Measurements from ENCODE around the gene CTTNBP2NL. TPM values are rescaled to one million over a fixed set of nuclear protein-coding genes. Genes with fewer than 3 reads are reported as not detected.
"Not testable (repeated sequence)": the region's sequence is repeated elsewhere in the genome, so short reads cannot be mapped to it uniquely, and the experiment has no call there.

CTTNBP2NL gene
- total RNA-seq, 1 experiment from 2014 or later, result 32.2 TPM

GRCh38 chr1:112464501-112464900 is 68.5 kb downstream of the CTTNBP2NL start:
- Histone ChIP-seq H3K79me2 (ENCODE audit: low read depth) (no peaks in the 10 kb centered on the region), H4K20me1 (ENCODE audit: insufficient read depth) (no peaks in the 10 kb centered on the region), H3K27me3 (ENCODE audit: insufficient read depth, low read depth) (no peaks in the 10 kb centered on the region), H3K9me2 (ENCODE audit: insufficient read depth) (peaks cover 5% of the 10 kb centered on the region; the same call in 1 of the 2 replicates), H3K27ac (peak overlapping the region; percentile 38), H3K4me1 (replicated peaks; ENCODE audit: insufficient read depth) (peaks cover 47% of the 10 kb centered on the region), H3K9me3 (ENCODE audit: insufficient read depth, low read depth) (no peaks in the 10 kb centered on the region), H3F3A (ENCODE audit: insufficient read depth, low read depth) (peaks cover 27% of the 10 kb centered on the region; the same call in 1 of the 2 replicates), H2AFZ (no peak overlapping the region), H3K36me3 (ENCODE audit: low read depth) (no peaks in the 10 kb centered on the region), H3K4me3 (no peak overlapping the region), H3K4me2 (peak overlapping the region; percentile 54)
- peak; percentile 84 to 96 for DNase-seq
- intact Hi-C loops (cut with micrococcal nuclease; ENCODE audit: unreplicated experiment), result loop anchor here (10.0 kb wide), 2 partner anchors 150 to 240 kb away; partner anchors contain the start of genes CAPZA1, RHOC and ST7L
- BruUV-seq (replicated peaks), result no TSS peak
- no peak for TF ChIP-seq CTCF (conservative IDR thresholded peaks at IDR 0.05)
- no peak for TF ChIP-seq EZH2 (IDR thresholded peaks at IDR 0.05; ENCODE audit: low read depth)
- ChIA-PET POLR2A (ENCODE audit: unreplicated experiment) (interaction anchor here (0.5 kb wide), 1 partner anchor 1682 kb away, joined by 3 read pairs; no protein-coding TSS in a partner anchor), CTCF (interaction anchor here (3.3 kb wide), 1 partner anchor 73 kb away, joined by 13 read pairs; no protein-coding TSS in a partner anchor)

GRCh38 chr1:112465122-112465521 is 69.1 kb downstream of the CTTNBP2NL start:
- no peaks in the 10 kb centered on the region for H3K27me3 ChIP-seq (ENCODE audit: insufficient read depth, low read depth)
- no peaks in the 10 kb centered on the region for H3K79me2 ChIP-seq (ENCODE audit: low read depth)
- intact Hi-C loops (cut with micrococcal nuclease; ENCODE audit: unreplicated experiment), result loop anchor here (10.0 kb wide), 2 partner anchors 150 to 240 kb away; partner anchors contain the start of genes CAPZA1, RHOC and ST7L
- peaks cover 27% of the 10 kb centered on the region; the same call in 1 of the 2 replicates for H3F3A ChIP-seq (ENCODE audit: insufficient read depth, low read depth)
- H3K9me3 ChIP-seq (ENCODE audit: insufficient read depth, low read depth), result no peaks in the 10 kb centered on the region
- 0 out of 2 replicates have a peak overlapping the region, but pooled peaks have one; percentile 93 for H3K4me2 ChIP-seq
- H3K27ac ChIP-seq, result no peak overlapping the region
- peaks cover 47% of the 10 kb centered on the region for H3K4me1 ChIP-seq (replicated peaks; ENCODE audit: insufficient read depth)
- BruUV-seq (replicated peaks), result no TSS peak
- POLR2A ChIA-PET (ENCODE audit: unreplicated experiment), result interaction anchor here (0.5 kb wide), 1 partner anchor 234 kb away, joined by 14 read pairs; no protein-coding TSS in a partner anchor
- CTCF ChIA-PET, result interaction anchor here (3.3 kb wide), 1 partner anchor 74 kb away, joined by 13 read pairs; no protein-coding TSS in a partner anchor
- no peaks in the 10 kb centered on the region for H3K36me3 ChIP-seq (ENCODE audit: low read depth)
- no peak for DNase-seq
- peaks cover 5% of the 10 kb centered on the region; the same call in 1 of the 2 replicates for H3K9me2 ChIP-seq (ENCODE audit: insufficient read depth)
- H4K20me1 ChIP-seq (ENCODE audit: insufficient read depth), result no peaks in the 10 kb centered on the region
- no peak for TF ChIP-seq EZH2 (IDR thresholded peaks at IDR 0.05; ENCODE audit: low read depth)
- no peak for TF ChIP-seq CTCF (conservative IDR thresholded peaks at IDR 0.05)
- H3K4me3 ChIP-seq, result no peak overlapping the region
- no peak overlapping the region for H2AFZ ChIP-seq

- H3K27ac ChIP-seq, result no peak overlapping the region
- H2AFZ ChIP-seq, result peak overlapping the region; percentile 81
- DNase-seq, result peak; percentile 85 to 89
- CTCF ChIA-PET, result interaction anchor here (0.6 to 3.3 kb wide), 3 partner anchors 75 to 911 kb away, joined by 4 to 13 read pairs (median 8); no protein-coding TSS in a partner anchor
- H3K36me3 ChIP-seq (ENCODE audit: low read depth), result no peaks in the 10 kb centered on the region
- H4K20me1 ChIP-seq (ENCODE audit: insufficient read depth), result no peaks in the 10 kb centered on the region
- H3K4me3 ChIP-seq, result peak overlapping the region; percentile 54
- H3K9me3 ChIP-seq (ENCODE audit: insufficient read depth, low read depth), result no peaks in the 10 kb centered on the region
- intact Hi-C loops (cut with micrococcal nuclease; ENCODE audit: unreplicated experiment), result loop anchor here (1.0 to 10.0 kb wide), 3 partner anchors 72 to 239 kb away; partner anchors contain the start of genes CAPZA1, RHOC and ST7L
- peak overlapping the region; percentile 93 for H3K4me2 ChIP-seq
- peaks cover 27% of the 10 kb centered on the region; the same call in 1 of the 2 replicates for H3F3A ChIP-seq (ENCODE audit: insufficient read depth, low read depth)
- H3K27me3 ChIP-seq (ENCODE audit: insufficient read depth, low read depth), result no peaks in the 10 kb centered on the region
- no TSS peak for BruUV-seq (replicated peaks)
- POLR2A ChIA-PET (ENCODE audit: unreplicated experiment), result interaction anchor here (0.6 kb wide), 1 partner anchor 72 kb away, joined by 4 read pairs; no protein-coding TSS in a partner anchor
- TF ChIP-seq CTCF (conservative IDR thresholded peaks at IDR 0.05) (peak; percentile 98), EZH2 (IDR thresholded peaks at IDR 0.05; ENCODE audit: low read depth) (no peak)
- H3K79me2 ChIP-seq (ENCODE audit: low read depth), result no peaks in the 10 kb centered on the region
- H3K9me2 ChIP-seq (ENCODE audit: insufficient read depth), result peaks cover 5% of the 10 kb centered on the region; the same call in 1 of the 2 replicates
- peaks cover 40% of the 10 kb centered on the region for H3K4me1 ChIP-seq (replicated peaks; ENCODE audit: insufficient read depth)
Measured at GRCh38 chr1:112466078-112466660, 70.2 kb downstream of the CTTNBP2NL start.

GRCh38 chr1:112470324-112470723 is 74.3 kb downstream of the CTTNBP2NL start:
- H3K9me3 ChIP-seq (ENCODE audit: insufficient read depth, low read depth); BruUV-seq (replicated peaks); H3K36me3 ChIP-seq (ENCODE audit: low read depth); H3K9me2 ChIP-seq (ENCODE audit: insufficient read depth); H4K20me1 ChIP-seq (ENCODE audit: insufficient read depth); H3K4me3 ChIP-seq; DNase-seq; H2AFZ ChIP-seq; intact Hi-C loops (cut with micrococcal nuclease; ENCODE audit: unreplicated experiment); CTCF ChIA-PET; H3K27ac ChIP-seq; H3K27me3 ChIP-seq (ENCODE audit: insufficient read depth, low read depth); POLR2A ChIA-PET (ENCODE audit: unreplicated experiment); H3K4me2 ChIP-seq; H3K79me2 ChIP-seq (ENCODE audit: low read depth); H3F3A ChIP-seq (ENCODE audit: insufficient read depth, low read depth): not testable (repeated sequence)
- H3K4me1 ChIP-seq (replicated peaks; ENCODE audit: insufficient read depth), result peaks cover 13% of the 10 kb centered on the region

All from PC-9 (cell line).